K562 (cell line): ENCODE data around the gene CMTM5. TPM values are rescaled to one million over a fixed set of nuclear protein-coding genes. Genes with fewer than 3 reads are reported as not detected.

ENCODE experiments used
- ATAC-seq: fragments of 200-7000 bp; cut with Tn5 transposase; 3 replicates; pipeline ENCODE4 v1.9.1; 2020; ENCODE audit warnings: moderate library complexity
- BruUV-seq: library from RNA; stranded (reverse); fragments of 400-500 nt; replicated peaks from 2 replicates; lab custom pipeline; 2021; lab: Mats Ljungman, UMichigan
- CTCF ChIA-PET: fragments of 300-600 bp; formaldehyde crosslinking; extraction: SDS; loops from one replicate; lab custom pipeline; 2021; ENCODE audit warnings: low intra/inter-chr PET ratio; lab: Yijun Ruan, JAX
- POLR2A ChIA-PET: fragments of 300-600, 350-650 bp; sonication (Branson Sonifier 250); formaldehyde crosslinking; extraction: SDS; loops from one replicate; lab custom pipeline; 2021; ENCODE audit warnings: antibody characterized with exemption, inconsistent platforms; lab: Yijun Ruan, JAX
- DNase-seq, 4 experiments: peaks; one replicate each; pipeline versions ENCODE4 v3.0.0 to v3.0.0-alpha.2; 2011 to 2018; ENCODE audit warnings: low spot score in 3 of 4, mixed read lengths in 3 of 4; ENCODE audit errors: extremely low read depth in 1 of 4
- FAIRE-seq: peaks from 2 replicates; lab custom pipeline; 2011; peaks lifted over from hg19 to GRCh38; lab: Jason Lieb, UNC
- H2AFZ ChIP-seq: 2 replicates; pipeline ENCODE4 v1.6.0; 2011; ENCODE audit warnings: low read depth, low read length, control low read depth, inconsistent platforms
- H3K27ac ChIP-seq: fragments of 200-600 bp; 3 replicates; pipeline ENCODE4 v1.8.0; 2011; ENCODE audit warnings: low read depth, mild to moderate bottlenecking, control low read depth, inconsistent platforms, low read length, moderate library complexity, mixed read lengths; ENCODE audit errors: extremely low read depth
- H3K27me3 ChIP-seq, 2 experiments: fragments of 300-600 bp in 1 of 2; 2 replicates in 1 of 2; 3 replicates in 1 of 2; pipeline versions ENCODE4 v1.6.0 to v1.8.0; 2011; ENCODE audit warnings: inconsistent platforms in 2 of 2, low read length in 2 of 2, mild to moderate bottlenecking in 1 of 2, mixed read lengths in 1 of 2, moderate library complexity in 1 of 2; ENCODE audit not compliant: control insufficient read depth in 2 of 2, insufficient read depth in 2 of 2
- H3K36me3 ChIP-seq: fragments of 300-600 bp; 3 replicates; pipeline ENCODE4 v1.8.0; 2011; ENCODE audit warnings: mild to moderate bottlenecking, low read length, inconsistent platforms; ENCODE audit not compliant: control insufficient read depth, insufficient read depth
- H3K4me1 ChIP-seq, 2 experiments: fragments of 200-600 bp in 1 of 2; replicated peaks in 1 of 2; 2 replicates in 1 of 2; 3 replicates in 1 of 2; pipeline versions ENCODE4 v1.5.1 to v1.8.0; 2011; ENCODE audit warnings: inconsistent platforms in 2 of 2, low read length in 2 of 2, mild to moderate bottlenecking in 1 of 2, mixed read lengths in 1 of 2, moderate library complexity in 1 of 2; ENCODE audit not compliant: control insufficient read depth in 2 of 2, insufficient read depth in 2 of 2
- H3K4me2 ChIP-seq: 2 replicates; pipeline ENCODE4 v1.6.1; 2011; ENCODE audit warnings: low read length, control low read depth, inconsistent platforms, mixed read lengths; ENCODE audit not compliant: insufficient read depth
- H3K4me3 ChIP-seq: fragments of 200-600 bp; sonication (generic), shearing (Covaris generic); 2 replicates; pipeline ENCODE4 v1.5.1; 2016; ENCODE audit warnings: control low read depth, inconsistent platforms
- H3K79me2 ChIP-seq: fragments of 200-600 bp; 3 replicates; pipeline ENCODE4 v1.8.0; 2011; ENCODE audit warnings: low read length, inconsistent platforms; ENCODE audit not compliant: control insufficient read depth, insufficient read depth
- H3K9ac ChIP-seq, 2 experiments: 2 replicates each; pipeline versions ENCODE4 v1.6.0 to v1.6.1; 2011; ENCODE audit warnings: low read depth in 2 of 2, low read length in 2 of 2, control low read depth in 1 of 2, inconsistent platforms in 1 of 2, mild to moderate bottlenecking in 1 of 2, mixed read lengths in 1 of 2; ENCODE audit not compliant: insufficient read depth in 1 of 2
- H3K9me1 ChIP-seq: one replicate; pipeline ENCODE4 v1.6.0; 2011; ENCODE audit warnings: inconsistent platforms, mild to moderate bottlenecking, low read length, moderate library complexity; ENCODE audit not compliant: control insufficient read depth, insufficient read depth
- H3K9me3 ChIP-seq: replicated peaks from 2 replicates; pipeline ENCODE4 v1.5.1; 2011; ENCODE audit warnings: low read depth, low read length, inconsistent platforms; ENCODE audit not compliant: control insufficient read depth, insufficient read depth
- H4K20me1 ChIP-seq: replicated peaks from 2 replicates; pipeline ENCODE4 v1.6.1; 2011; ENCODE audit warnings: low read length, inconsistent platforms, mixed read lengths; ENCODE audit not compliant: control insufficient read depth, insufficient read depth
- BHLHE40 ChIP-seq: IDR thresholded peaks from 2 replicates; pipeline ENCODE4 v1.6.1; 2011; ENCODE audit warnings: low read length, improper control_type of control experiment
- CEBPG ChIP-seq, 3 experiments: fragments of 200-800 bp in 1 of 3; sonication (Bioruptor generic) in 1 of 3; sonication (generic) in 1 of 3; formaldehyde crosslinking in 1 of 3; IDR thresholded peaks in 2 of 3; conservative IDR thresholded peaks in 1 of 3; 2 replicates each; pipeline versions ENCODE4 v1.6.1 to v1.8.0; 2016 to 2022; ENCODE audit warnings: missing compliant biosample characterization in 2 of 3, missing genetic modification characterization in 2 of 3, mild to moderate bottlenecking in 1 of 3, missing genetic modification reagents in 1 of 3
- ELF4 ChIP-seq: fragments of 450-650 bp; formaldehyde crosslinking; IDR thresholded peaks from 2 replicates; pipeline ENCODE4 v1.4.0; 2022; ENCODE audit warnings: missing genetic modification characterization
- EP300 ChIP-seq: IDR thresholded peaks from 2 replicates; pipeline ENCODE4 v1.6.1; 2012; ENCODE audit warnings: low read length, improper control_type of control experiment
- ETV5 ChIP-seq: sonication (generic); formaldehyde crosslinking; IDR thresholded peaks from 2 replicates; pipeline ENCODE4 v1.4.0; 2020; ENCODE audit warnings: low read depth, mild to moderate bottlenecking, missing genetic modification reagents
- FUS ChIP-seq: fragments of 200-400 bp; formaldehyde crosslinking; optimal IDR thresholded peaks from 2 replicates; pipeline ENCODE3; 2017; ENCODE audit warnings: low read depth, low read length
- HEY1 ChIP-seq: fragments of 250-450 bp; sonication (Bioruptor Pico); IDR thresholded peaks from 2 replicates; pipeline ENCODE4 v1.5.0; 2020; ENCODE audit warnings: mild to moderate bottlenecking, moderate library complexity, borderline replicate concordance
- HNRNPLL ChIP-seq: fragments of 200-400 bp; formaldehyde crosslinking; IDR thresholded peaks from 2 replicates; pipeline ENCODE4 v1.6.1; 2017; ENCODE audit warnings: low read length, low read depth, mild to moderate bottlenecking; ENCODE audit not compliant: poor library complexity, severe bottlenecking
- NR1H2 ChIP-seq: sonication (generic); formaldehyde crosslinking; IDR thresholded peaks from 2 replicates; pipeline ENCODE4 v1.4.0; 2020; ENCODE audit warnings: mild to moderate bottlenecking, missing genetic modification reagents
- NR3C1 ChIP-seq: sonication (generic); formaldehyde crosslinking; IDR thresholded peaks from 2 replicates; pipeline ENCODE4 v1.8.1; 2022; ENCODE audit warnings: missing genetic modification reagents
- YY1 ChIP-seq, 3 experiments: IDR thresholded peaks; 2 replicates each; pipeline ENCODE4 v1.6.1; 2011; ENCODE audit warnings: low read length in 2 of 3, mild to moderate bottlenecking in 2 of 3, moderate library complexity in 2 of 3, borderline replicate concordance in 1 of 3, control low read depth in 1 of 3, low read depth in 1 of 3; ENCODE audit not compliant: insufficient read depth in 3 of 3, insufficient replicate concordance in 2 of 3, control insufficient read depth in 1 of 3, insufficient read length in 1 of 3; ENCODE audit errors: extremely low read depth in 1 of 3
- WGBS: fragments of 100-300 bp; shearing (Covaris generic); methylation state at CpG from one replicate; pipeline ENCODE4 v1.1.6; 2016; ENCODE audit warnings: low coverage, mixed read lengths; ENCODE audit not compliant: insufficient coverage; ENCODE audit errors: missing lambda C conversion rate; 5-methylcytosine and 5-hydroxymethylcytosine counted together
- in situ Hi-C: fragments of 300-500 bp; cut with MboI; formaldehyde crosslinking; loops from 4 replicates; pipeline ENCODE4 v1.15.0; 2018; ENCODE audit warnings: inconsistent platforms, mixed read lengths
- intact Hi-C: fragments of 100-400 bp; cut with micrococcal nuclease; formaldehyde crosslinking; loops from 2 replicates; pipeline ENCODE4 v1.14.2; 2022
- polyA plus RNA-seq, 8 experiments: library from polyadenylated mRNA; depleted of rRNA in 4 of 8; stranded (reverse) in 5 of 8; unstranded in 3 of 8; fragments of >200 nt; fragmentation: Nextera tagmentation in 2 of 8; fragmentation: Illumina TruSeq in 1 of 8; extraction: Ambion mirVana in 2 of 8; extraction: Trizol in 1 of 8; gene quantifications; 2 replicates each; pipeline versions ENCODE4 v1.2.1 to v1.2.3, GENCODE V29; 2011 to 2014; ENCODE audit warnings: inconsistent platforms in 1 of 8, missing spikeins in 1 of 8
- total RNA-seq, 7 experiments: library from RNA; depleted of rRNA in 6 of 7; stranded (reverse); fragments of >200 nt in 6 of 7; fragmentation: Illumina TruSeq in 2 of 7; extraction: Trizol in 2 of 7; gene quantifications; 2 replicates each; pipeline versions ENCODE4 v1.2.1 to v1.2.3, GENCODE V29; 2011 to 2021; ENCODE audit warnings: low replicate concordance in 1 of 7
- TF ChIP-seq, protein P1 (sequence below): sonication (generic); formaldehyde crosslinking; IDR thresholded peaks from 2 replicates; pipeline ENCODE4 v1.8.1; 2023; ENCODE audit warnings: mild to moderate bottlenecking, missing genetic modification reagents
- TF ChIP-seq, protein P2 (sequence below): fragments of 250-450 bp; sonication (Bioruptor Pico); IDR thresholded peaks from 2 replicates; pipeline ENCODE4 v1.9.0; 2021; ENCODE audit warnings: mild to moderate bottlenecking
- TF ChIP-seq, protein P3 (sequence below): fragments of 250-450 bp; sonication (Bioruptor Pico); IDR thresholded peaks from 2 replicates; pipeline ENCODE4 v1.5.1; 2021; ENCODE audit warnings: mild to moderate bottlenecking

CMTM5 gene
- total and polyA plus RNA-seq, 9 of the 15 experiments (the other 6 are each of a cell fraction or from before 2014, with no cell fraction given) = 0.21 TPM; not detected in 8

GRCh38 chr14:23380976-23381375 lies 4.1 kb downstream of the CMTM5 start:
- Histone ChIP-seq H3K9me3 (no peaks in the 10 kb centered on the region), H3K9me1 (no peaks in the 10 kb centered on the region), H3K4me1 (peaks cover 0 to 21% of the 10 kb centered on the region in 2 experiments; a peak in 2 of 5 replicates), H3K79me2 (no peaks in the 10 kb centered on the region), H2AFZ (no peak overlapping the region), H3K36me3 (no peaks in the 10 kb centered on the region), H3K27me3 (peaks cover 9 to 62% of the 10 kb centered on the region in 2 experiments; a peak in 4 of 5 replicates), H3K4me3 (no peak overlapping the region), H3K4me2 (no peak overlapping the region), H3K9ac (no peak overlapping the region), H3K27ac (no peak overlapping the region), H4K20me1 (no peaks in the 10 kb centered on the region; the same call in 1 of the 2 replicates)
- DNase-seq (no peak), FAIRE-seq (no peak), ATAC-seq (no peak)
- no peak for TF ChIP-seq YY1 (IDR thresholded peaks at IDR 0.05; ENCODE audit: borderline replicate concordance in 1 of 3, control insufficient read depth in 1 of 3, extremely low read depth in 1 of 3, insufficient read depth in 3 of 3, insufficient read length in 1 of 3, insufficient replicate concordance in 2 of 3, low read depth in 1 of 3, low read length in 2 of 3)
- no peak for TF ChIP-seq BHLHE40
- no peak for TF ChIP-seq HNRNPLL
- no peak for TF ChIP-seq NR1H2 (CRISPR knock-in tag)
- TF ChIP-seq CEBPG (CRISPR knock-in tag; IDR thresholded peaks at IDR 0.05) = no peak
- TF ChIP-seq CEBPG (tag; conservative IDR thresholded peaks at IDR 0.05 in 1 of 2, IDR thresholded peaks at IDR 0.05 in 1 of 2) = no peak
- TF ChIP-seq ETV5 (CRISPR knock-in tag) = no peak
- TF ChIP-seq ELF4 (CRISPR knock-in tag) = no peak
- TF ChIP-seq, protein P1, sequence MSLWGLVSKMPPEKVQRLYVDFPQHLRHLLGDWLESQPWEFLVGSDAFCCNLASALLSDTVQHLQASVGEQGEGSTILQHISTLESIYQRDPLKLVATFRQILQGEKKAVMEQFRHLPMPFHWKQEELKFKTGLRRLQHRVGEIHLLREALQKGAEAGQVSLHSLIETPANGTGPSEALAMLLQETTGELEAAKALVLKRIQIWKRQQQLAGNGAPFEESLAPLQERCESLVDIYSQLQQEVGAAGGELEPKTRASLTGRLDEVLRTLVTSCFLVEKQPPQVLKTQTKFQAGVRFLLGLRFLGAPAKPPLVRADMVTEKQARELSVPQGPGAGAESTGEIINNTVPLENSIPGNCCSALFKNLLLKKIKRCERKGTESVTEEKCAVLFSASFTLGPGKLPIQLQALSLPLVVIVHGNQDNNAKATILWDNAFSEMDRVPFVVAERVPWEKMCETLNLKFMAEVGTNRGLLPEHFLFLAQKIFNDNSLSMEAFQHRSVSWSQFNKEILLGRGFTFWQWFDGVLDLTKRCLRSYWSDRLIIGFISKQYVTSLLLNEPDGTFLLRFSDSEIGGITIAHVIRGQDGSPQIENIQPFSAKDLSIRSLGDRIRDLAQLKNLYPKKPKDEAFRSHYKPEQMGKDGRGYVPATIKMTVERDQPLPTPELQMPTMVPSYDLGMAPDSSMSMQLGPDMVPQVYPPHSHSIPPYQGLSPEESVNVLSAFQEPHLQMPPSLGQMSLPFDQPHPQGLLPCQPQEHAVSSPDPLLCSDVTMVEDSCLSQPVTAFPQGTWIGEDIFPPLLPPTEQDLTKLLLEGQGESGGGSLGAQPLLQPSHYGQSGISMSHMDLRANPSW (CRISPR knock-in tag) = no peak
- TF ChIP-seq, protein P2, sequence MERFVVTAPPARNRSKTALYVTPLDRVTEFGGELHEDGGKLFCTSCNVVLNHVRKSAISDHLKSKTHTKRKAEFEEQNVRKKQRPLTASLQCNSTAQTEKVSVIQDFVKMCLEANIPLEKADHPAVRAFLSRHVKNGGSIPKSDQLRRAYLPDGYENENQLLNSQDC (CRISPR knock-in tag) = no peak
- no peak for TF ChIP-seq EP300
- TF ChIP-seq FUS = no peak
- TF ChIP-seq HEY1 (CRISPR knock-in tag) = no peak
- TF ChIP-seq, protein P3, sequence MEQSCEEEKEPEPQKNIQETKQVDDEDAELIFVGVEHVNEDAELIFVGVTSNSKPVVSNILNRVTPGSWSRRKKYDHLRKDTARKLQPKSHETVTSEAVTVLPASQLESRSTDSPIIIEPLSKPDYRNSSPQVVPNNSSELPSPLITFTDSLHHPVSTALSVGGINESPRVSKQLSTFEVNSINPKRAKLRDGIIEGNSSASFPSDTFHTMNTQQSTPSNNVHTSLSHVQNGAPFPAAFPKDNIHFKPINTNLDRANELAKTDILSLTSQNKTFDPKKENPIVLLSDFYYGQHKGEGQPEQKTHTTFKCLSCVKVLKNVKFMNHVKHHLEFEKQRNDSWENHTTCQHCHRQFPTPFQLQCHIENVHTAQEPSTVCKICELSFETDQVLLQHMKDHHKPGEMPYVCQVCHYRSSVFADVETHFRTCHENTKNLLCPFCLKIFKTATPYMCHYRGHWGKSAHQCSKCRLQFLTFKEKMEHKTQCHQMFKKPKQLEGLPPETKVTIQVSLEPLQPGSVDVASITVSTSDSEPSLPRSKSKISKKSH (CRISPR knock-in tag) = no peak
- no peak for TF ChIP-seq NR3C1 (CRISPR knock-in tag)
- in situ Hi-C loops = loop anchor here (10.0 kb wide), 1 partner anchor 116 kb away; no protein-coding TSS in a partner anchor
- no TSS peak for BruUV-seq
- ChIA-PET POLR2A (interaction anchor here (0.5 kb wide), 1 partner anchor 74 kb away, joined by 3 read pairs; no protein-coding TSS in a partner anchor), CTCF (interaction anchor here (1.8 to 3.8 kb wide), 2 partner anchors 116 to 261 kb away, joined by 12 to 19 read pairs; partner anchors contain the start of gene CEBPE)
- 0% methylated on average over 4 of the region's 4 CpGs for WGBS
- intact Hi-C loops = loop anchor here (1.0 kb wide), 2 partner anchors 53 to 116 kb away; no protein-coding TSS in a partner anchor
